Superior temporal gyrus (tissue), 1 donor: ENCODE results near the gene ANO9.

Experiments
- DNase-seq: peaks from one replicate; pipeline ENCODE4 v3.0.0-alpha.2; 2016; ENCODE audit errors: extremely low spot score

The ANO9 gene

GRCh38 chr11:384511-384910 lies 57.3 kb downstream of the ANO9 start:
- no peak for DNase-seq

- DNase-seq = no peak
Measured at GRCh38 chr11:383431-383830, 58.4 kb downstream of the ANO9 start.

GRCh38 chr11:382081-382629 lies 59.7 kb downstream of the ANO9 start:
- DNase-seq = no peak

- no peak for DNase-seq
Measured at GRCh38 chr11:381501-382072, 60.2 kb downstream of the ANO9 start.

GRCh38 chr11:380996-381395 lies 60.8 kb downstream of the ANO9 start:
- no peak for DNase-seq

- DNase-seq = no peak
Measured at GRCh38 chr11:380491-380890, 61.3 kb downstream of the ANO9 start.

- DNase-seq = no peak
Measured at GRCh38 chr11:380095-380480, 61.7 kb downstream of the ANO9 start.

GRCh38 chr11:379205-380094 lies 62.4 kb downstream of the ANO9 start:
- DNase-seq = no peak

- DNase-seq = no peak
Measured at GRCh38 chr11:377883-378500, 63.8 kb downstream of the ANO9 start.

- DNase-seq = no peak
Measured at GRCh38 chr11:377174-377865, 64.5 kb downstream of the ANO9 start.

GRCh38 chr11:376531-377173 lies 65.2 kb downstream of the ANO9 start:
- DNase-seq = no peak

GRCh38 chr11:375065-376025 lies 66.5 kb downstream of the ANO9 start:
- no peak for DNase-seq

GRCh38 chr11:373716-374551 lies 67.9 kb downstream of the ANO9 start:
- peak; percentile 73 for DNase-seq

GRCh38 chr11:372809-373715 lies 68.7 kb downstream of the ANO9 start:
- no peak for DNase-seq

GRCh38 chr11:371716-372590 lies 69.9 kb downstream of the ANO9 start:
- DNase-seq = no peak

- DNase-seq = no peak
Measured at GRCh38 chr11:371051-371450, 70.8 kb downstream of the ANO9 start.
